GM23338 (cell line): ENCODE results near the gene EPHA8. TPM values are rescaled to one million over a fixed set of nuclear protein-coding genes. Genes with fewer than 3 reads are reported as not detected.

Experiments
- ATAC-seq: fragments of 200-7000 bp; cut with Tn5 transposase; 3 replicates; pipeline ENCODE4 v1.9.1; 2020
- DNase-seq: peaks from one replicate; pipeline ENCODE4 v3.0.0-alpha.2; 2015; ENCODE audit warnings: low spot score
- H2AFZ ChIP-seq: fragments of 200-600 bp; sonication (generic); 2 replicates; pipeline ENCODE4 v1.8.0; 2016; ENCODE audit warnings: antibody characterized with exemption, mild to moderate bottlenecking, moderate library complexity
- H3F3A ChIP-seq: fragments of 200-600 bp; sonication (generic); replicated peaks from 2 replicates; pipeline ENCODE4 v1.8.0; 2017; ENCODE audit warnings: antibody characterized with exemption, mixed run types, low read depth
- H3K27ac ChIP-seq: fragments of 200-600 bp; sonication (generic); 2 replicates; pipeline ENCODE4 v1.6.1; 2016; ENCODE audit warnings: low read depth
- H3K27me3 ChIP-seq: fragments of 200-600 bp; sonication (generic); 2 replicates; pipeline ENCODE4 v1.8.0; 2016; ENCODE audit warnings: mild to moderate bottlenecking, mixed run types, moderate library complexity; ENCODE audit not compliant: insufficient read depth
- H3K36me3 ChIP-seq: fragments of 200-600 bp; sonication (generic); 2 replicates; pipeline ENCODE4 v1.8.0; 2016; ENCODE audit warnings: mild to moderate bottlenecking; ENCODE audit not compliant: insufficient read depth
- H3K4me1 ChIP-seq: fragments of 200-600 bp; sonication (generic); 2 replicates; pipeline ENCODE4 v1.8.0; 2016; ENCODE audit warnings: mild to moderate bottlenecking, moderate library complexity; ENCODE audit not compliant: insufficient read depth
- H3K4me2 ChIP-seq: fragments of 200-600 bp; sonication (generic); 2 replicates; pipeline ENCODE4 v1.7.1; 2017; ENCODE audit warnings: mixed run types
- H3K4me3 ChIP-seq: fragments of 200-600 bp; sonication (generic); 2 replicates; pipeline ENCODE4 v1.6.1; 2016; ENCODE audit warnings: mixed run types
- H3K79me2 ChIP-seq: fragments of 200-600 bp; sonication (generic); replicated peaks from 2 replicates; pipeline ENCODE4 v1.8.0; 2017; ENCODE audit warnings: mild to moderate bottlenecking; ENCODE audit not compliant: insufficient read depth
- H3K9me2 ChIP-seq: fragments of 200-600 bp; sonication (generic); 2 replicates; pipeline ENCODE4 v1.8.0; 2017; ENCODE audit not compliant: insufficient read depth
- H4K20me1 ChIP-seq: fragments of 200-600 bp; sonication (generic); replicated peaks from 2 replicates; pipeline ENCODE4 v1.8.0; 2017; ENCODE audit warnings: mild to moderate bottlenecking; ENCODE audit not compliant: insufficient read depth
- H3K27ac Mint-ChIP-seq: 2 replicates; pipeline ENCODE4 v1.8.0; 2020; ENCODE audit warnings: inconsistent platforms, mild to moderate bottlenecking, moderate library complexity, mixed read lengths
- H3K27me3 Mint-ChIP-seq: 3 replicates; pipeline ENCODE4 v1.8.0; 2022; ENCODE audit warnings: low read depth, mild to moderate bottlenecking, moderate library complexity, mixed read lengths, inconsistent platforms; ENCODE audit not compliant: insufficient read depth, poor library complexity
- H3K36me3 Mint-ChIP-seq: 3 replicates; pipeline ENCODE4 v1.8.0; 2021; ENCODE audit warnings: low read depth, mild to moderate bottlenecking, inconsistent platforms, moderate library complexity, mixed read lengths
- H3K4me1 Mint-ChIP-seq: 3 replicates; pipeline ENCODE4 v1.8.0; 2020; ENCODE audit warnings: mild to moderate bottlenecking, inconsistent platforms, mixed read lengths
- H3K4me3 Mint-ChIP-seq: 3 replicates; pipeline ENCODE4 v1.8.0; 2021; ENCODE audit warnings: moderate library complexity, mild to moderate bottlenecking, inconsistent platforms, mixed read lengths
- H3K9me3 Mint-ChIP-seq: 3 replicates; pipeline ENCODE4 v1.8.0; 2020; ENCODE audit warnings: moderate library complexity, mild to moderate bottlenecking, inconsistent platforms, mixed read lengths
- CREB1 ChIP-seq: fragments of 250-450 bp; sonication (Bioruptor Pico); IDR thresholded peaks from 2 replicates; pipeline ENCODE4 v1.5.0; 2020; ENCODE audit warnings: low read depth, mild to moderate bottlenecking, moderate library complexity
- ETS1 ChIP-seq: IDR thresholded peaks from 2 replicates; pipeline ENCODE4 v1.6.1; 2016; ENCODE audit warnings: antibody characterized with exemption
- EZH2 ChIP-seq: fragments of 200-600 bp; sonication (generic); IDR thresholded peaks from one replicate; pipeline ENCODE4 v1.8.0; 2017; ENCODE audit warnings: antibody characterized with exemption, mild to moderate bottlenecking, low read depth; ENCODE audit not compliant: unreplicated experiment
- EZH2phosphoT487 ChIP-seq: fragments of 200-600 bp; sonication (generic); IDR thresholded peaks from one replicate; pipeline ENCODE4 v1.8.1; 2018; ENCODE audit warnings: antibody characterized with exemption; ENCODE audit not compliant: unreplicated experiment
- JUNB ChIP-seq: IDR thresholded peaks from one replicate; pipeline ENCODE4 v1.6.1; 2016; ENCODE audit warnings: antibody characterized with exemption; ENCODE audit not compliant: unreplicated experiment
- NANOG ChIP-seq: IDR thresholded peaks from 2 replicates; pipeline ENCODE4 v1.6.1; 2016; ENCODE audit warnings: antibody characterized with exemption, borderline replicate concordance
- POLR2AphosphoS5 ChIP-seq: IDR thresholded peaks from 2 replicates; pipeline ENCODE4 v1.6.1; 2016; ENCODE audit warnings: antibody characterized with exemption, low read depth
- STAT1 ChIP-seq: IDR thresholded peaks from one replicate; pipeline ENCODE4 v1.6.1; 2016; ENCODE audit warnings: antibody characterized with exemption; ENCODE audit not compliant: unreplicated experiment
- ZNF114 ChIP-seq: fragments of 250-450 bp; sonication (Bioruptor Pico); IDR thresholded peaks from 2 replicates; pipeline ENCODE4 v1.5.0; 2020; ENCODE audit warnings: mild to moderate bottlenecking, moderate library complexity
- ZNF331 ChIP-seq: fragments of 250-450 bp; sonication (Bioruptor Pico); IDR thresholded peaks from 2 replicates; pipeline ENCODE4 v1.5.0; 2020; ENCODE audit warnings: low read depth, mild to moderate bottlenecking, moderate library complexity
- ZNF462 ChIP-seq: fragments of 250-450 bp; sonication (Bioruptor Pico); IDR thresholded peaks from 2 replicates; pipeline ENCODE4 v1.5.0; 2020; ENCODE audit warnings: mild to moderate bottlenecking, moderate library complexity
- polyA plus RNA-seq: library from polyadenylated mRNA; unstranded; fragments of >200 nt; fragmentation: Nextera tagmentation; extraction: Ambion mirVana; gene quantifications from 2 replicates; pipeline ENCODE4 v1.2.1, GENCODE V29; 2016
- total RNA-seq: library from RNA; depleted of rRNA; stranded (reverse); fragments of >200 nt; shearing (Covaris generic); gene quantifications from 2 replicates; pipeline ENCODE4 v1.2.3, GENCODE V29; 2014
- TF ChIP-seq, protein P1 (sequence below), 2 experiments: fragments of 200-600 bp in 1 of 2; sonication (generic) in 1 of 2; conservative IDR thresholded peaks; 2 replicates each; pipeline versions ENCODE4 v1.5.1 to v1.6.1; 2016 to 2017; ENCODE audit warnings: antibody characterized with exemption in 2 of 2, low read depth in 2 of 2, mild to moderate bottlenecking in 2 of 2, moderate library complexity in 1 of 2
- TF ChIP-seq, protein P2 (sequence below): IDR thresholded peaks from one replicate; pipeline ENCODE4 v1.6.1; 2018; ENCODE audit warnings: antibody characterized with exemption; ENCODE audit not compliant: unreplicated experiment

The EPHA8 gene
- total and polyA plus RNA-seq, 2 experiments from 2014 or later: 2.3 to 5.0 TPM

DNA sequence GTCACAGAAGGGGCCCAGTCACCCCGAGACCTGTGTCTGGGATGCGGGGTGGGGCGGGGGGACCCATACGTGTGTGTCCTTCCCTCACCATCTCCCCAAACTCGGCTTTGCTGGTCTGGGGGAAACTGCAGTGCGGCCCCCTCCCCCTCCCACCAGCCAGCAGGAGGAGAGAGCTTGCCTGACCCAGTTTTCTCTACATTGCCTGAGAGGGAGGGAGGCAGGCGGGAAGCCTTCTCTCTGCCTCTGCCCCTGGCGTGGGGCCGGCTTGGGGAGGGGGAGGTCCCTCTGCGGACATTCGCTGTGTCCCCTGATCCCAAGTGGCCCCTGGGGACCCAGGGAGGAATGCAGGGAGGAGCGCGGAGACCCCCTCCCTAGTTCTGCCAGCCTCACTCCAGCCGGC lies 3.9 kb downstream of the EPHA8 start:
- Histone ChIP-seq H3K79me2 (no peaks in the 10 kb centered on the region), H3K4me2 (no peak overlapping the region), H3F3A (no peaks in the 10 kb centered on the region), H3K4me1 (peaks cover 3% of the 10 kb centered on the region; the same call in 1 of the 2 replicates), H3K27ac (no peak overlapping the region), H2AFZ (no peak overlapping the region), H3K36me3 (no peaks in the 10 kb centered on the region), H4K20me1 (no peaks in the 10 kb centered on the region), H3K27me3 (peaks cover 24% of the 10 kb centered on the region), H3K9me2 (no peaks in the 10 kb centered on the region), H3K4me3 (no peak overlapping the region)
- peak; percentile 19 for ATAC-seq
- DNase-seq: no peak
- Mint-ChIP-seq H3K27ac (no peak overlapping the region), H3K9me3 (no peaks in the 10 kb centered on the region), H3K4me3 (no peak overlapping the region), H3K27me3 (peaks cover 27% of the 10 kb centered on the region), H3K36me3 (no peaks in the 10 kb centered on the region), H3K4me1 (peaks cover 18% of the 10 kb centered on the region)
- no peak for TF ChIP-seq ETS1
- no peak for TF ChIP-seq ZNF331 (CRISPR knock-in tag)
- no peak for TF ChIP-seq EZH2phosphoT487
- TF ChIP-seq, protein P1, sequence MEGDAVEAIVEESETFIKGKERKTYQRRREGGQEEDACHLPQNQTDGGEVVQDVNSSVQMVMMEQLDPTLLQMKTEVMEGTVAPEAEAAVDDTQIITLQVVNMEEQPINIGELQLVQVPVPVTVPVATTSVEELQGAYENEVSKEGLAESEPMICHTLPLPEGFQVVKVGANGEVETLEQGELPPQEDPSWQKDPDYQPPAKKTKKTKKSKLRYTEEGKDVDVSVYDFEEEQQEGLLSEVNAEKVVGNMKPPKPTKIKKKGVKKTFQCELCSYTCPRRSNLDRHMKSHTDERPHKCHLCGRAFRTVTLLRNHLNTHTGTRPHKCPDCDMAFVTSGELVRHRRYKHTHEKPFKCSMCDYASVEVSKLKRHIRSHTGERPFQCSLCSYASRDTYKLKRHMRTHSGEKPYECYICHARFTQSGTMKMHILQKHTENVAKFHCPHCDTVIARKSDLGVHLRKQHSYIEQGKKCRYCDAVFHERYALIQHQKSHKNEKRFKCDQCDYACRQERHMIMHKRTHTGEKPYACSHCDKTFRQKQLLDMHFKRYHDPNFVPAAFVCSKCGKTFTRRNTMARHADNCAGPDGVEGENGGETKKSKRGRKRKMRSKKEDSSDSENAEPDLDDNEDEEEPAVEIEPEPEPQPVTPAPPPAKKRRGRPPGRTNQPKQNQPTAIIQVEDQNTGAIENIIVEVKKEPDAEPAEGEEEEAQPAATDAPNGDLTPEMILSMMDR (conservative IDR thresholded peaks at IDR 0.05; ENCODE audit: low read depth in 2 of 2): no peak
- no peak for TF ChIP-seq EZH2
- no peak for TF ChIP-seq JUNB
- no peak for TF ChIP-seq NANOG
- no peak for TF ChIP-seq ZNF462
- TF ChIP-seq CREB1 (CRISPR knock-in tag): no peak
- no peak for TF ChIP-seq STAT1
- no peak for TF ChIP-seq POLR2AphosphoS5
- TF ChIP-seq, protein P2, sequence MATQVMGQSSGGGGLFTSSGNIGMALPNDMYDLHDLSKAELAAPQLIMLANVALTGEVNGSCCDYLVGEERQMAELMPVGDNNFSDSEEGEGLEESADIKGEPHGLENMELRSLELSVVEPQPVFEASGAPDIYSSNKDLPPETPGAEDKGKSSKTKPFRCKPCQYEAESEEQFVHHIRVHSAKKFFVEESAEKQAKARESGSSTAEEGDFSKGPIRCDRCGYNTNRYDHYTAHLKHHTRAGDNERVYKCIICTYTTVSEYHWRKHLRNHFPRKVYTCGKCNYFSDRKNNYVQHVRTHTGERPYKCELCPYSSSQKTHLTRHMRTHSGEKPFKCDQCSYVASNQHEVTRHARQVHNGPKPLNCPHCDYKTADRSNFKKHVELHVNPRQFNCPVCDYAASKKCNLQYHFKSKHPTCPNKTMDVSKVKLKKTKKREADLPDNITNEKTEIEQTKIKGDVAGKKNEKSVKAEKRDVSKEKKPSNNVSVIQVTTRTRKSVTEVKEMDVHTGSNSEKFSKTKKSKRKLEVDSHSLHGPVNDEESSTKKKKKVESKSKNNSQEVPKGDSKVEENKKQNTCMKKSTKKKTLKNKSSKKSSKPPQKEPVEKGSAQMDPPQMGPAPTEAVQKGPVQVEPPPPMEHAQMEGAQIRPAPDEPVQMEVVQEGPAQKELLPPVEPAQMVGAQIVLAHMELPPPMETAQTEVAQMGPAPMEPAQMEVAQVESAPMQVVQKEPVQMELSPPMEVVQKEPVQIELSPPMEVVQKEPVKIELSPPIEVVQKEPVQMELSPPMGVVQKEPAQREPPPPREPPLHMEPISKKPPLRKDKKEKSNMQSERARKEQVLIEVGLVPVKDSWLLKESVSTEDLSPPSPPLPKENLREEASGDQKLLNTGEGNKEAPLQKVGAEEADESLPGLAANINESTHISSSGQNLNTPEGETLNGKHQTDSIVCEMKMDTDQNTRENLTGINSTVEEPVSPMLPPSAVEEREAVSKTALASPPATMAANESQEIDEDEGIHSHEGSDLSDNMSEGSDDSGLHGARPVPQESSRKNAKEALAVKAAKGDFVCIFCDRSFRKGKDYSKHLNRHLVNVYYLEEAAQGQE: no peak
- TF ChIP-seq ZNF114 (CRISPR knock-in tag): no peak
